Stimulated activated CD8-positive, alpha-beta memory T cell treated with anti-CD3 and anti-CD28 coated beads, Interleukin-7, amount 100 ng/mL, for 1 hour (primary cell): ENCODE measurements around the gene POLR1D.
A peak's percentile ranks its signal among the peaks of the same experiment; 100 is the strongest.

Source experiments
- DNase-seq, 2 donors: peaks; one replicate each; pipeline ENCODE4 v3.0.0-alpha.2; 2020; ENCODE audit warnings: low read depth in 2 of 2

Gene POLR1D, protein sequence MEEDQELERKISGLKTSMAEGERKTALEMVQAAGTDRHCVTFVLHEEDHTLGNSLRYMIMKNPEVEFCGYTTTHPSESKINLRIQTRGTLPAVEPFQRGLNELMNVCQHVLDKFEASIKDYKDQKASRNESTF

DNA sequence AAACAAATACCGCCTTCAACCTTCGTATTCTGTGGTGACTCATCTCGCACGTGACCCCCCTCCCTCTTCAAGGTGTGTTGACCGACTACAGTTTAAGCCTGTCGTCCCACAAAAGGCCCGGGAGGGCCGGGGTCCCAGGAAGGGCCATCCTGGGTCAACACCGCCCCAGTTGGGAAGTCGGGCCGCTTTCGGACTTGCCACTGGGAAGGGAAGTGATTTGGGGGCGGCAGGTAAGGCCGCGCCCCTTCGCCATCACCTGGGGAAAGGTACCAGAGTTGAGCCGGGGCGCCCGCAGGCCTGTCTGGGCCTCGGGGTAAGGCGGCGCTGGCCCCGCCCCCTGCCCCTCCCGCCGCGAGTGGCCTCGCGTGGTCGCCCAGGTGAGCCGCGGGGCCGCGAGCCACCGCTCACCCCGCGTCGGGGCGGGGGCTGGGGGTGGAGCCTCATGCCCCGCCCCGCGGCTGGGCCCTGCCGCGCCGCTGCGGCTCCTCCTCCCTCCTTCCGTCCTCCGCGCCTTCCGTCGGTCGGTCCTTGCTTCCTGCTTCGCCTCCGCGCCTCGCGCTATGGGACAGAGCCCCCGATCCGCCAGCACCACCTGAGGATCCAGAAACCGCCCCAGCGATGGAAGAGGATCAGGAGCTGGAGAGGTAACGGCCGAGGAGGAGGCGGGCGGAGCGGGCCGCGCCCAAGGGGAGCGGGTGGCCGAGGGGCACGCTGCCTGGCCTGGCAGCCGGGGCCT is at the start of gene POLR1D:
Gene POLR1D (plus strand): TSS at position 527 of the 736 bp plus-strand sequence. CDS start 92 bp downstream, at position 619.
- peak; percentile 57 to 64 for DNase-seq

DNA sequence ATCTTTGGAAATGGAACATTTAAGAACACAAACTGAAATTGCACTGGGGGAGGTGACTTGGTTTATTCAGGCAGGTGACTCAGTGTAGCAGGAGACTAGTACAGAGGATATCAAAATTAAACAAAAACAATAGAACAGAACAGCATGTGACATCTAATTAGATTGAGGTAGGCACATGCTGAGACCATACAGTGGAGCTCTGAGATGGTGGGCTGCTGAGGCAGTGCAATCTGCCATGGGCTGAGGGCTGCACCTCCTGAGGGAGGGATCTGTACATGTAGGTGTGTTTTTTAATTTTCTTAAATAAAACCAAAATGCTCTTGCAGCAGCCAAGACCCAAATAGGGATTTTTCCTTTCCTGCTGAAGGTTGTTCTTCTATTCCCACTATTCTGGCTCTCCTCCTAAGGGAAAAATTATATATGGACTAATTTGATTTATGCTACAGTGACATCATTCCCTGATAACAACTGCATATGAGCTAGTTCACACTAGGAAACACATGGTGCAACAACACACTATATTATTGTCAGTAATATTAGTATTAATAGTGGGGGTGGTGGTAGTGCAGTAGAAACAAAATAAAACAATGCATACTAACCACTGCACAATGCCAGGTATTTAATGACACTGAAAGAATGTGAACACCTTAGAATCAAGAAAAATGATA is 49.3 kb upstream of the POLR1D start:
- no peak for DNase-seq

DNA sequence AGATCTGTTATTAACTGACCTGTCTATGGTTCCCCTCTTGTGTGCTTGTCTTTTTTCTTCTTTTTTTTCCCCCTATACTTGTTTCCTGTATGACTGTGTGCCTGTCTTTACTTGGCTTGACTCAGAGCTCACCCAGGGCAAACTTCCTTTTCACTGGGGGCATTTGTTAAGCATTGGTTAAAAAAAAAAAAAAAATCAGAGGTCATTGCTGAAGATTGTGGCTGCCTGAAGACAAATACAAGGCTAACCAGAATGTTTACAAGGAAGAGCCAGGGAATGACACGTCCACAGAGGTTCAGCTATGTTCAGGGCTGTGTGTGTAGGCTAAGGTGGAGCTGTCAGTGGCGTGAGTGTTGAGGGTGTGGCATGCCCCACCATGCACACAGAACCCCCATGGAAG is 48.4 kb upstream of the POLR1D start:
- no peak for DNase-seq

DNA sequence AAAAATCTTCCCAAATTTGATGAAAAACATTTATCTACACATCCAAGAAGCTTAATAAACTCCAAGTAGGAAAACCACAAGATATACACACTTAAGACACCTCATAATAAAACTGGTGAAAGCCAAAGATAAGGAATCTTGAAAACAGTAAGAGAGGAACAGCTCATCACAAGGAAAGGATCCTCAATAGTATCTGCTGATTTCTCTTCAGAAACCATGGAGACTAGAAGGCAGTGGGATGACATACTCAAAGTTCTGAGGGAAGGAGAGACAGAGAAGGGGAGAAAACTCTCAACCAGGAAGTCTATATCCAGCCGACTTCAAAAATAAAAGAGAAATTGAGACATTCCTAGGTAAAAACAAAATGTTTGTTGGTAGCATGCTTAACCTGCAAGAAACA is 47.0 kb upstream of the POLR1D start:
- DNase-seq = no peak

DNA sequence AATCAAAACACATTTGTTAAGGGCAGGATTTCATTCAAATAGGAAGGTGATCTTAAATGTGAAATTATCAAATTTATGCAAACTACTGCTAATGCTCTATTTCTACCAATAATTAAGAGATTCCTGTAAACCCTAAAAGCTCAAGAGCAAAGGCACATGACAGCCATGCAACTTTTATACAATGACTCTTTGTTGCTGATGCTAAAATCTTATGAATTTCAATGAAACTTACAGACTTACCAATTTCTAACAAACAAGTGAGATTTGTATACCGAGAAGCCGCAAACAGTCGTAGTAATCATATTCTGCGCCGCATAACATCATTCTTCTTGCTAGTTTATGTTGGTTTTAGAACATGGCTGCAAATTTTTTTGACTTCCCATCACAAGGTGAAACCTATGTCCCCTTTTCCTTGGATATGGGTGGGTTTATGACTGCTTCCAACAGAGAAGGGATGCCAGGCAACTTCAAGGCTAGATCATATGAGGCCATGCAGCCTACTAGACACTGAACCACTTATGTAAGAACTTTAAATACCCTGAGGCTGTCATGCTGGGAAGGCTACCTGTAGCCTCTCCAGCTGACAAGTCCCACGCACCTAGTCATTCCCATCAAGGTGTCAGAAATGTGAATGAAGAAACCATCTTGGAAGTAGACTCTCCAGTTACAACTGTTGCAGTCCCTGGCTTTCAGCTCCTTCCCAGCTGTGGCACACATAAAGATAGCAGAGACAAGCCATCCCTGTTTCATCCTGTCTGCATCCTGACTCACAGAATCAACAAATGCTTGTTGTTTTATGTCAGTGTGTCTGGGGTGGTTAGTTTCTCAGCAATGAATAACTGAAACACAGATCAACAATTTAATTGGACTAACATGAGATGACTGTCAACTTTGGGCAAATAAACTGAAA is 43.3 kb upstream of the POLR1D start:
- no peak for DNase-seq

DNA sequence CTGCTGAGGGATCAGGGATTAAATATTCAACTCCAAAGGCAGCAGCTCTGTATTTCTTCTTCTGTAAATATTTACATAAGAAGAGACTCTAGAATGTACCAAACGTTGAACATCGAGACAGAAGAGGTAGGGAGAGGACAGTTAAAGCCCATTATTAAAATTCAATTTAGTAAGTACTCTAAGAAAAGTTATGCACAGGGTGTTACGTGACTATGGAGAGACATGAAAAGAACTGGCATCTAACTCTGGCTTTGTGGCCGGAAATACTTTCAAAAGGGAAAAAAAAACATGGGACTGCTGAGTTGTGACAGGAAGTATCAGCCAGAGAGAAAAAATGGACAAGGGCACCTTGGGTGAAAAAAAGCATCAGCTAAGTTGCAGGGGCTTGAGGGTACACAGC is 38.0 kb upstream of the POLR1D start:
- DNase-seq = no peak

DNA sequence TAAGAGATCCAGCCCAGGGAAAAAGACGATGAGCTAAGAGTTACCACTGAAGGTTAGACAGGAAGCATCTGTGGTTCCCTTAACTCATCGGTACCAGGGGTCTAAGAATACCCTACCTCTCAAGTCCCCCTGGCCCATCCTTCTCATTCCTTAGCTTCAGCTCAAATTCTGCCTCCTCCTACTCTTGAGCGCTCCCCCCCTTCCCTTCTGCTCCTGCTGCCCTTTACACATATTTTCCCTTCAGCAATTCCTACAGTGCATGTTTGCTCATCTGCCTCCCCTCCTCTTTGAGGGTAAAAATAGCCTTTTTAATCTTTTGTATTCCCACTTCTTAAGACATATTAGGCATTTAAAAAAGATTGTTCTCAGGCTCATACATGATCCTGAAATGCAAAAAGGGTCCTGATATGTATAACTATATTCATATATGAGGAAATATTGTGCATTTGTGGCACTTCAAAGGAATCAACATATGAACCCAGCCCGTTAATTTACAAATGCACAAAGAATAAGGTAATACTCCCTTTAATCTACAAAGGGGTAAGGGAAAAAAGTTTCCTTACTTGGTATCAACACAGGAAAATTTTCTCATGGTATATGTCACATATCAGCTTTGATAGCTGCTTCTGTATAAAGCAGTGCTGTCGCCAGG is 34.5 kb upstream of the POLR1D start:
- DNase-seq = no peak

DNA sequence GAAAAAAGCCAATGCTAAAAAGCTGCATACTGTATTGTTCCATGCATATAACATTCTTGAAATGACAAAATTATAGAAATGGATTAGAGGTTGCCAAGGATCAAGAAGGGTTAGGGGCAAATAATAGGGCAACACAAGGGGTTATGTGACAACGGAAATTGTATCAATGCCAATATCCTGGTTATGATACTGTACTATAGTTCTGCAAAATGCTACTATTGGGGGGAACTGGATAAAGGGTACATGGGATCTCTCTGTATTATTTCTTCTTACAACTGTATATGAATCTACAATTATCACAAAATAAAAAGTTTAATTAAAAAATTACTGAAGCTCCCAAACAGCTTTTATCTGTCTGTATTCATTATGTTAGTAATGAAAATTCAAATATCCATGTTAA is 33.3 kb upstream of the POLR1D start:
- DNase-seq = no peak

DNA sequence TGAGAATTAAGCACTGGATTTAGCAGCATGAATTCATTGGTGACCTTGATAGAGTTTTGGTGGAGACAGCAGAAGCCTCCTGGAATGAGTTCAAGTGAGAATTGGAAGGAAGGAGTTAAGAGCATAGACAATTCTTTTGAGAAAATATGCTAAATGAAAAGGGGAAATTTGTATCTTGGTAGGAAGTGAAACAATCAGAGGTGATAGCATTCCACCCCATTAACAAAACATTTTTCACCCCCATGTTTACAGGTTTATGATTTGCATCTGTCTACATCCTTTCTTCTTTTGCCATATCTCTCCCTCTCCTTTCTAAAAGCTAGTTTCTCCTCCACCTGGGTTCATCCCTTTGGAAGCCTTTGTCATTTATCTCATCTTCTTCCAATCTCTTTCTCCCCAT is 28.8 kb upstream of the POLR1D start:
- DNase-seq = no peak

DNA sequence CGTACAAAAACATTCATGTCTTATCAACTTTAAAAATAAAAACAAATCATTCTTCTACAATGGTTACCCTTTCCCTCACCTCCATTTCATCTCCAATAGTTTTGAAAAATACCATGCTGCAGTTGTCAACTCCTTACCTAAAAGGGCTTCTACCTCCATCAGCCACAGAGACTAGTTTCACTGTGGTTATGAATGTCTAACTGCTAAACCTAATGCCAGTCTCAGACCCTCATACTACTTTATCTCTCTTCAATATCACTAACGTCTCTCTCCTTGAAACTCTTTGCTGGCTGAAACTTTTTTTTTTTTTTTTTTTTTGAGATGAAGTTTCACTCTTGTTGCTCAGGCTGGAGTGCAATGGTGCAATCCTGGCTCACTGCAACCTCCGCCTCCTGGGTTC is 28.4 kb upstream of the POLR1D start:
- DNase-seq = no peak

DNA sequence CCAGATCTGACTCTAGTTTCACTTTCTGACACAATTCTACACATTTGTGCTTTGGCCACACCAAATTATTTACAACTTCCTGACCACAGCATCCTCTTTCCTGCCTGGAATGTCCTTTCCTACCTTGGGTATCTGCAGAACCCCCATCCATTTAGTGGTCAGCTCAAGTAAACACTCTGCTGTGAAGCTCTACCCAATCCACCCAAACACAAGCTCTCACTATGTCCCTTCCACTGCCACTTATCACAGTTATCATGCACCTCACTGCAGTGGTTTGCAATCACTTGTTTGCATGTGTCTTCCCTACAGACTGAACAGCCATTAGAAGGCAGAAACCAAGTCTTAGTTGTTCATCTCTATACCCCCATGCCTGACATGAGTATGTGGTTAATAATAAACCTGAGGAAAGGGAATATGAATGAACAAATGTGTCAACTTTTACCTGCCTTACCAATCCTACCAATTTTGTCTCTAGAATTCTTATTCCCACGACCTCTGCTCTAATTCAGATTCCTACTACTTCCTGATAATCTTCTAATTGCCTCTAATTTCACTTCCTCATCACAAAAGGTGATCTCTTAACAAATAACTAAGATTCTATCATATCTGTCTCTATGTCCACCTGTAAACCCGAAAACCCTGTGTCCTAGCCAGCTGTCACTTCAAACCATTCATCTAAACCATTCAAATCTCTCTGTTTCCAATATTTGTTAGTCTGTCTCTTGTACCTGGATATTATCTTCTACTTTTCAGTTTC is 26.5 kb upstream of the POLR1D start:
- DNase-seq = no peak

DNA sequence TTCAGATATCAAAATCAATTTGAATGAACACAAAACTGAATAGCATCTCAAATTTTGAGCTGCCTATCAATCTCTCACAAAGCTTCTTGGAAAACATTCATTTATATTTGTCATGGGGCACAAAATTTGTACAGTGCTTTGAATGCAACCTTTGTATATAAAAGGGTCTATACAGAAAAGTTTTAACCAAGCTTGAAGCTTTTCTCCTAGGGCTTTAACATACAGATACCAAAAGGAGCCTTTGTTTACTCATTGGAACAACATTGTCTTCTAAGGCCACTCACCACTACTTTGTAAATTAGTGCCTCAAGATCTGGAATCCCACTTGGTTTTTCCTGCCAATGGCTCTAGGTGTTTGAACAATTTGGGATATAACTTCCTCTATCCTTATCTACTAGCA is 22.6 kb upstream of the POLR1D start:
- no peak for DNase-seq

DNA sequence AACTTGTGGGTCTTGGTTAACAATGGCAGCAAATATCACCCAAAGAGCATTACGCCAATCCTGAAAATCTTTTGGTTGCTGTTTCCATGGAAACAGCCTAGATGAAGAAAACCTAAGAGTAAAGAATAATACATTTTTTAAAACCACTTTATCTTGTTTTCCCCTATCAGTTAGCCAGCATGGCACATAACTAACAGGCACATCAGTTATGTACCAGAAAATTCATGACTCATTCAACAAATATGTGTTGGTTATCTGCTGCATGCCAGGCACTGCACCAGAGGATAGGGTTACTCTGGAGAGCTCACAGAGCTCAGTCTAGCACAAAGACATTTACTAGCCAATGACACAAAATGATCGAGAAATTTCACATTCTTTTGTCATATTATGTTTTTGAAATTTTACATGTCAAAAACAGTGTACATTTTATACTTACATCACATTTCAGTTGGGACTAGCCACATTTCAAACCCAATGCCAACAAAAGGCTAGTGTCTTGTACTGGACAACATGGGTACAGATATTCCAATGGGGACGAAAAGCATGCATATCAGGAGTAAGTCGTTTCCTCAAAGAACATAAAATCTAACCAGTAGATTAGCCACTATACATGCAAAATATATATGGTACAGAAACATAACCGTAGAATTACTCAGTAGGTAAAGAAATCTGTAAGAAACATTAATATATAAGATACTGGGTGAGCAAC is 21.7 kb upstream of the POLR1D start:
- DNase-seq = no peak

DNA sequence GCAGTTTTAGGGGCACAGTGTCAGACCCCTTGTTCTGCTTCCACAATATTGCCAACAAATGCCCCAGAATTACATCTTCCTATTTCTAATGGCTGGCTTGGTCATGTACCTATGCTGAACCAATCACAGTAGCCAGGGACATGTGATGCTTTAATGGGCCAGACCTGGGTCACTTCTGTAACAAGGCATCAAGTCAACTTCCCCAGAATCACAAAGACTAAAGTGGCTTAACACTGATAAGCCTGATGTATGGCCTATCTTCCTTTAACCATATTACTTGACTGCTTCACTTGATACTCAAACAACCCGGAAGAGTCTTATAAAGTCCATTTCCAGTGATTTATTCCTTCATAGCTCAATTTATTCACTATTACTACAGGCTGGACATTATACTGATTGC is 21.0 kb upstream of the POLR1D start:
- no peak for DNase-seq

DNA sequence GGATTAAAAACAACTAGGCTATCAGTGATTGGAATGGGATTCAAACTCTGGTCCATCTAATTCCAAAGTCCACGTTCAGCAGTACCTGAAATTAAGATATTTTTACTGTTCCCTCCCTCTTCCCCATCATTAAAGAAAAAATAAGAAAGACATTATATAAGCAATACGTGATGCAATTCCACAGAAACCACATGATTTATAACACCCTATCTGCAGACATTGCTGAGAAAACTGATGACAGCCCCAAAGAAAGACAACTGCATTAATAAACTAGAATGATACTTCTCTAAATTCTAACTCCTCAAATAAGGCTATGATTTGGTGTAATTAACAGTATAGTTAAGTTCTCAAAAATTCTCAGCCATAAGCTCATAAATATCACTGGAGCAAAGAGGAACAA is 20.5 kb upstream of the POLR1D start:
- no peak for DNase-seq

DNA sequence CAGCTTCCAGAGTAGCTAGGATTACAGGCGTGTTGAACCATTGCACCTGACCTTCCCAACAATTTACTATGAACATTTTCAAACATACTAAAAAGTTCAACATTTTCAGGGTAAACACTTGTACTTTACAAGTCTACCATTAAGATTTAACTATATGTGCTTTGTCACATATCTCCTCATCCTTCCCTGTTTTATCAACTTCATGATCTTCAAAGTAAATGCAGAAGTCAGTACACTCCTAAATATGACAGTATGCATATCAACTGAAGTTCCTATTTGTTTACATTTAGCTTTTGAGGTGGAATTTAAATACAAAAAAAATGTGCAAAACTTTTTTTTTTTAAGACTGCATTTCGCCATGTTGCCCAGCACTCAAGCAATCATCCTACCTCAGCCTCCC is 19.9 kb upstream of the POLR1D start:
- no peak for DNase-seq

DNA sequence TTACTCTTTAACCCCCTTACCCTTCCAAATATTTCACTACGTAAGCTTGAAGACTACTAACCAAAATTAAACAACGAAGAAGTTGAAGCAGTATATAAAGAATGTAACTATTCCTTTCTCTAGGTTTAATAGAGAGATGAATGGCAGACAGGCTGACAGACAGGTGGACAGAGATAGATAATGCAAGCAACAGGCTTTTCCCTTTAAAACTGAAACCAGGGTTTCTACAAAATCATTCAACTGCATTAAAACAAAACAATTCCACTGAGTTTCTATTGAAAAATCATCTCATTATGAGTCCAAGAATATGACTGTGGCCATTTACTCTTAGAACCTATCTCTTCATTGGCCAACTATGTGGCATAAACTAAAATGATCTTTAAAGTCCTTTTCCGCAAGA is 16.6 kb upstream of the POLR1D start:
- no peak for DNase-seq

DNA sequence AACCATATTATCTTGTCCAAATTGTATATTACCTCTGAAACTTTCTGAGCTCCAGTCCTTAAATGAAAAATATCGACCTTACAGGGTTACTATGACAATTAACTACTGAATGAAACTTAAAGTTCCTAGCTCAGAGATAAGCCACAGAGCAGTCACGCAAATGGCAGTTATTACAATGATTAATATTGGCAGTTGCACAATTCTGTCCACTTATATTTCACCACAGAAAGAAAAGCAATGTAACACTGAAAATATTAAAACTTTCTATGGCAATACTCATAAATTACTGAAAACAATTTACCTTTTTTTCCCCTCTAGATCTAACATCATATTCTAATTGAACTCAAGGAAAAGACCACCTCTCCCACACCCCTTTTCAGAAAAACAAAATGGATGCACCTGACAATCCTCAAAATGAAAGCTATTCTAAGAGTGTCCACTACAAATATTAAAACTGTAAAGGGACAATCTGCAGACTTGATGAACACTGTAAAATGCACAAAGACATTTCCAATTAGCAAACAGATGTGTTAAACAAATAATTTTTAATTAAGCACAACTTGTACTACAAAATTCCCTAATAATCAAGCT is 16.0 kb upstream of the POLR1D start:
- DNase-seq = no peak

DNA sequence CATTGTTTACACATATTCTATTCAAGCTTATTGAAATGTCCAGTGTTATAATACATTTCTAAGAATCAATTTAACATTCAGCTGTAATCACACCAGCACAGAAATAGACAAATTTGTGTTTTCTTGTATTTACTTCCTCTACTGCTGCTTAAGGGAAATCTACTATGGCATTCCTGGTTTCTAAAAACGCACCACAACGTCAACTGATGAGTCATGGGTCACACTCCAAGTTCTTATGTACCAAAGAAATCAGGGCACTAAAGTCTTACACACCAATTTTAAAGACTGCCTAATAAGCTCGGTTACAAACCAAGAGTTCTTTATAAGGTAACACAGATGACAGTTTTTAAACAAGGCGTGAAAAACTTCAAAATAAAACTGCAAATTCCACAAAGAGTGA is 14.6 kb upstream of the POLR1D start:
- no peak for DNase-seq

DNA sequence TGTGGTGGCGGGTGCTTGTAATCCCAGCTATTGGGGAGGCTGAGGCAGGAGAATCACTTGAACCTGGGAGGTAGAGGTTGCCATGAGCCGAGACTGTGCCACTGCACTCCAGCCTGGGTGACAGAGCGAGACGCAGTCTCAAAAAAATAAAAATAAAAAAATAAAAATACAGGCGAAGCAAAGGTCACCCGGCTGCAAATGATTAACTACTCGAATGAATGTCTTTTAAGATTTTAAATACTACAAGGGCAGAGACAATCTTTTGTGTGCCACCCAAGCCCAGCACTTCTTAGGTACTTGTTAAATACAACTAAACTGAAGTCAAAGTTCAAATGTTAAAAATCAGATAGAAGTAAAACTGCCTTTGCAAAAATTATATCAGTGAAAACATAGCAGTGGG is 8.1 kb upstream of the POLR1D start:
- DNase-seq = no peak
